ENCODE data around the gene KATNA1.
"Not testable (repeated sequence)": the region's sequence is repeated elsewhere in the genome, so short reads cannot be mapped to it uniquely, and the experiment has no call there.

The KATNA1 gene

DNA sequence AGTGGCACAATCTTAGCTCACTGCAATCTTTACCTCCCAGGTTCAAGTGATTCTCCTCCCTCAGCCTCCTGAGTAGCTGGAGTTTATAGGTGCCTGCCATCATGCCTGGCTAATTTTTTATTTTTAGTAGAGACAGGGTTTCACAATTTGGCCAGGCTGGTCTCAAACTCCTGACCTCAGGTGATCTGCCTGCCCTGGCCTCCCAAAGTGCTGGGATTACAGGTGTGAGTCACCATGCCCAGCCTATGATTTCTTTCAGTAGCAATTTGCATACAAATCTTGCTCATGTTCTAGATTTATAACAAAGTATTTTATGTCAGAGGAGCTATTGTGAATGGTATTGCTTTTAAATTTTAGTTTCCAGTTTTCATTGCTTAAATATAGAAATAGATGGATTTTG is 23.8 kb upstream of the KATNA1 start:
- peaks cover 26 to 43% of the 10 kb centered on the region in 2 donors for H3K36me3 ChIP-seq (ENCODE audit: control insufficient read depth in 2 of 2, insufficient read depth in 2 of 2, low read length in 2 of 2)
- H3K27ac ChIP-seq (ENCODE audit: low read length); H3K4me3 ChIP-seq (ENCODE audit: low read length in 2 of 2); H3K27me3 ChIP-seq (ENCODE audit: control insufficient read depth in 1 of 2, insufficient read depth in 2 of 2, low read length in 2 of 2); H3K9ac ChIP-seq (ENCODE audit: low read length in 2 of 2); H3K4me1 ChIP-seq (ENCODE audit: control insufficient read depth, insufficient read depth, low read length); H3K9me3 ChIP-seq (ENCODE audit: control insufficient read depth in 2 of 2, low read length in 2 of 2): not testable (repeated sequence)

DNA sequence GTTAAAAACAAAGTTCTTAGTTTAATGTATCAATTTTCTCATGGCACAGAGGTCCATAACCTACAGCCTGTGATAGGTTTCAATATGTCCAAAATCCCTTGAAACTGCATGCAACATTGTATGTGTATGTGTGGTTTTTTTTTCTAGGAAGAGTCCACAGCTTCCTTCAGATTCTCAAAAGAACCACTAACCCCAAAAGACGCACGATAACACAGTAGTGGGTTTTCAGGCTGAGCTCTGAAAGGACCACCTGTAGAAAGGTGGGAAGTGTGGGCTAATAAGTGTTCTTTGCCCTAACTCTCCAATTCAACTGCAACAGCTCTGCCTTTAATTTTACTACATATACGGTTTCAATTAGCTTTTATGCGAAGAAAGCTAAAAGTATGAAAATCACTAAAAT is 11.5 kb upstream of the KATNA1 start:
- no peaks in the 10 kb centered on the region for H3K4me1 ChIP-seq (ENCODE audit: control insufficient read depth, insufficient read depth, low read length)
- H3K27ac ChIP-seq (ENCODE audit: low read length) = no peak overlapping the region
- no peak overlapping the region for H3K9ac ChIP-seq (ENCODE audit: low read length in 2 of 2)
- H3K4me3 ChIP-seq (ENCODE audit: low read length in 2 of 2) = no peak overlapping the region
- no peaks in the 10 kb centered on the region for H3K27me3 ChIP-seq (ENCODE audit: control insufficient read depth in 1 of 2, insufficient read depth in 2 of 2, low read length in 2 of 2)
- no peaks in the 10 kb centered on the region for H3K9me3 ChIP-seq (ENCODE audit: control insufficient read depth in 2 of 2, low read length in 2 of 2)
- peaks cover 24 to 33% of the 10 kb centered on the region in 2 donors for H3K36me3 ChIP-seq (ENCODE audit: control insufficient read depth in 2 of 2, insufficient read depth in 2 of 2, low read length in 2 of 2)

DNA sequence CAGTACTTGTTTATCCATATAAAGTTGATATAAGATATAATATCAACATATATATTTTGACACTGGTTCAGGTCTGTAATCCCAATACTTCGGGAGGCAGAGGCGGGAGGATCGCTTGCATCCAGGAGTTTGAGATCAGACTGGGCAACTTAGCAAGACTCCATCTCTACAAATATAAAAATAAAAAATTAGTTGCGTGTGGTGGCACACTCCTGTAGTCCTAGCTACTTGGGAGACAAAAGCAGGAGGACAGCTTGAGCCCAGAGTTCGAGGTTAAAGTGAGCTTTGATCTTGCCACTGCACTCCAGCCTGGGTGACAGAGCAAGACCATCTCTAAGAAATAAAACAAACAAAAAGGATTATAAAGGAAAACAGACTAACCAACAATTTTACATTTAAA is 8.9 kb upstream of the KATNA1 start:
- Histone ChIP-seq H3K4me3 (ENCODE audit: low read length in 2 of 2) (no peak overlapping the region), H3K27me3 (ENCODE audit: control insufficient read depth in 1 of 2, insufficient read depth in 2 of 2, low read length in 2 of 2) (no peaks in the 10 kb centered on the region), H3K9me3 (ENCODE audit: control insufficient read depth in 2 of 2, low read length in 2 of 2) (no peaks in the 10 kb centered on the region), H3K9ac (ENCODE audit: low read length in 2 of 2) (no peak overlapping the region), H3K27ac (ENCODE audit: low read length) (no peak overlapping the region), H3K36me3 (ENCODE audit: control insufficient read depth in 2 of 2, insufficient read depth in 2 of 2, low read length in 2 of 2) (peaks cover 13 to 23% of the 10 kb centered on the region in 2 donors), H3K4me1 (ENCODE audit: control insufficient read depth, insufficient read depth, low read length) (no peaks in the 10 kb centered on the region)

DNA sequence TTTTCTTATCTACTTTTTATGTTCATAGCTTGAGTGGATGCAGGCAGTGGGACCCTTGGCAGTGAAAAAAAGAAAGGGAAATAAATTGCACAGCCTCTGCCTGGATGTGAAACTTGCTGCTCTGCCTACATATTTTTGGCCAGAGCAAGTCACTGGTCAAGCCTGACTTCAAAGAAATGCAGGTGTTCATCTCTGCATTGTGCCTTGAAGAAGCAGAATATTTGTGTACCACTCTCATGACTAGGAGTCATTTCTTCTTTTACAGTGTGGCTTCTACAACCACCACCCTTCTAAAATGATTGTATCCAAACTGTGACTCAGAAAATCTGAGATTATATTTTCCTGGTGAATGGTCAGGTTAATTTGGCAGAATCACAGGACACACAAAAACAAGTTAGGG is 2.5 kb upstream of the KATNA1 start:
- H3K9ac ChIP-seq (ENCODE audit: low read length in 2 of 2) = no peak overlapping the region
- H3K27me3 ChIP-seq (ENCODE audit: control insufficient read depth in 1 of 2, insufficient read depth in 2 of 2, low read length in 2 of 2) = no peaks in the 10 kb centered on the region
- H3K27ac ChIP-seq (ENCODE audit: low read length) = no peak overlapping the region
- H3K9me3 ChIP-seq (ENCODE audit: control insufficient read depth in 2 of 2, low read length in 2 of 2) = no peaks in the 10 kb centered on the region
- H3K36me3 ChIP-seq (ENCODE audit: control insufficient read depth in 2 of 2, insufficient read depth in 2 of 2, low read length in 2 of 2) = no peaks in the 10 kb centered on the region
- H3K4me3 ChIP-seq (ENCODE audit: low read length in 2 of 2) = no peak overlapping the region
- H3K4me1 ChIP-seq (ENCODE audit: control insufficient read depth, insufficient read depth, low read length) = peaks cover 3% of the 10 kb centered on the region

DNA sequence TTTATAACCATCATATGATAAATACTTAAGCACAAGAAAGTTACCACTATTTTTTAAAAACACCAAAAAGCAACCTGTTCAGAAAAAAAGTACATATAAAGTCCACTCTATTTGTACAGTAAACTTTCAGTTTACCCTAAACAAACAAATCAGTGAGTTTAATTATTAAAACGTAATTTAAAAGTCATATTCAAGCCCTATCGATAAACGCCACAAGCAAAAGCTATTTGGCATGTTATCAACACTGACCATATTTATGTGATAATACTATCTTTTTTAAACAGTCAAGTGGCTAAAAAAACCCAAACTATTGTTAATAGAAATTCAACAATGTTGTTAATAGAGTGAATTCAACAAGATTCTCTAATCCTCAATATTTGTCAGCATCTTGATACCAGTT is 1.9 kb downstream of the KATNA1 start:
- no peak overlapping the region for H3K4me3 ChIP-seq (ENCODE audit: low read length in 2 of 2)
- no peak overlapping the region for H3K9ac ChIP-seq (ENCODE audit: low read length in 2 of 2)
- H3K27ac ChIP-seq (ENCODE audit: low read length) = no peak overlapping the region
- H3K27me3 ChIP-seq (ENCODE audit: control insufficient read depth in 1 of 2, insufficient read depth in 2 of 2, low read length in 2 of 2) = no peaks in the 10 kb centered on the region
- H3K9me3 ChIP-seq (ENCODE audit: control insufficient read depth in 2 of 2, low read length in 2 of 2) = no peaks in the 10 kb centered on the region
- peaks cover 3% of the 10 kb centered on the region for H3K4me1 ChIP-seq (ENCODE audit: control insufficient read depth, insufficient read depth, low read length)
- no peaks in the 10 kb centered on the region for H3K36me3 ChIP-seq (ENCODE audit: control insufficient read depth in 2 of 2, insufficient read depth in 2 of 2, low read length in 2 of 2)

DNA sequence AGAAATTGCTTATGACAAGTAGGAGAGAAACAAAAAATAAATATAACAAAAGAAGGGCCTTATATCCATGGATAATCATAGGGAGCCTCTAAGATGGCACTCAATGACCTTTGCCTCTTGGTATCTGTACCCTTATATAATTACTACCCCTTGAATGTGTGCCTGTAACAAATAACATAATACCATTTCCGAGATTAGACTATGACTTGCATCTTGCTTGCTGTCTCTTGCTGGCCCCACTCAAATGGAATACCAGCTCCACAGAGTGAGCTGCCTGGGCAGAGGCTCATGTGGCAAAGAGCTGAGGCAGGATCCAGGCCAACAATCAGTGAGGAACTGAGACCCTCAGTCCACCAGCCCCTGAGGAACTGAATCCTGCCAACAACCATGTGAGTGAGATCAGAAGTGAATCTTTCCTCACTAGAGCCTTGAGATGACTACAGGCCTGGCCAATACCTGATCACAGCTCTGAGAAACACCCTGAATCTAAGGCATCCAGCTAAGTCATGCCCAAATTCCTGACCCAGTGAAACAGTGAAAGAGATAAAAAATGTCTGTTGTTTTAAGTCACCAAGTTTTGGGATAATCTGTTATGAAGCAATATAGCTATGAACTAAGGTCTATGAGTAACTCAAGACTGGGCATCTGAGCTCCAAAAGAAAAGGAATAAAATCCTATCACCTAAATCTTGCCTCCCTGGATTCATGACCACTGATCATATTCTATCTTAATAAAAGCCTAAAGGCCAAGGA is 5.5 kb downstream of the KATNA1 start:
- H3K9ac ChIP-seq (ENCODE audit: low read length in 2 of 2) = no peak overlapping the region
- no peaks in the 10 kb centered on the region for H3K9me3 ChIP-seq (ENCODE audit: control insufficient read depth in 2 of 2, low read length in 2 of 2)
- no peak overlapping the region for H3K27ac ChIP-seq (ENCODE audit: low read length)
- H3K4me1 ChIP-seq (ENCODE audit: control insufficient read depth, insufficient read depth, low read length) = no peaks in the 10 kb centered on the region
- H3K4me3 ChIP-seq (ENCODE audit: low read length in 2 of 2) = no peak overlapping the region
- peaks cover under 1 to 2% of the 10 kb centered on the region in 2 donors for H3K36me3 ChIP-seq (ENCODE audit: control insufficient read depth in 2 of 2, insufficient read depth in 2 of 2, low read length in 2 of 2)
- H3K27me3 ChIP-seq (ENCODE audit: control insufficient read depth in 1 of 2, insufficient read depth in 2 of 2, low read length in 2 of 2) = no peaks in the 10 kb centered on the region

DNA sequence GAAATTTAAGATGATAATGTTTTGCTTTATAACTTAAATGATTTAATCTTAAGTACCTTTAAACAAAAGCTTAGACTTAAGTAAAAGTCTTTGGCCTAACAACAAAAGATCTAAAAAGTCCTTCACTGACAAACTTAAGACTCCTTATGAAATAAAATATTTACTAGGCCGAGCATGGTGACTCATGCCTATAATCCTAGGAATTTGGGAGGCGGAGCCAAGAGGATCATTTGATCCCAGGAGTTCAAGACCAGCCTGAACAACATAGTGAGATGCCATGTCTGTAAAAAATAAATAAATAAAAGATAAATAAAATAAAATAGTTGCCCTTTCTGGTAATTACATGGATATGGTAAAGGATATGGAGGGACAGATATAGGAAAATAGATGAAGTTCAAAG is 12.4 kb downstream of the KATNA1 start:
- Histone ChIP-seq H3K36me3 (ENCODE audit: control insufficient read depth in 2 of 2, insufficient read depth in 2 of 2, low read length in 2 of 2) (peaks cover 6 to 12% of the 10 kb centered on the region in 2 donors), H3K4me1 (ENCODE audit: control insufficient read depth, insufficient read depth, low read length) (no peaks in the 10 kb centered on the region), H3K27ac (ENCODE audit: low read length) (no peak overlapping the region), H3K27me3 (ENCODE audit: control insufficient read depth in 1 of 2, insufficient read depth in 2 of 2, low read length in 2 of 2) (no peaks in the 10 kb centered on the region), H3K9me3 (ENCODE audit: control insufficient read depth in 2 of 2, low read length in 2 of 2) (no peaks in the 10 kb centered on the region), H3K4me3 (ENCODE audit: low read length in 2 of 2) (no peak overlapping the region), H3K9ac (ENCODE audit: low read length in 2 of 2) (no peak overlapping the region)

DNA sequence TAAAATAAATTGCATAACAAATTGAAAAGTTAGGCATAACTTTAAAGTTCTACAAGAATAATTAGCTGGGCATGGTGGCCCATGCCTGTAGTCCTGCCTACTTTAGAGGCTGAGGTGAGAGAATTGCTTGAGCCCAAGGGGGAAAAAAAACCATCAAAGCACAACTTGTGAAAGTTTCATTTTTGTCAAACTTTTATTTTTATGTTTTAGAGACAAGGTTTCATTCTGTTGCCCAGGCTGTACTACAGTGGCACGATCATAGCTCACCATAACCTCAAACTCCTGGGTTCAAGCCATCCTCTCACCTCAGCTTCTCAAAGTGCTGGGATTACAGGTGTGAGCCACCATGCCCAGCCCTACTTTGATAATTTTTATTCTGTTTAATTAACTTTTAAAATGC is 14.2 kb downstream of the KATNA1 start:
- H3K9ac ChIP-seq (ENCODE audit: low read length in 2 of 2) = no peak overlapping the region
- no peak overlapping the region for H3K27ac ChIP-seq (ENCODE audit: low read length)
- H3K9me3 ChIP-seq (ENCODE audit: control insufficient read depth in 2 of 2, low read length in 2 of 2) = no peaks in the 10 kb centered on the region
- H3K27me3 ChIP-seq (ENCODE audit: control insufficient read depth in 1 of 2, insufficient read depth in 2 of 2, low read length in 2 of 2) = no peaks in the 10 kb centered on the region
- peaks cover 6 to 12% of the 10 kb centered on the region in 2 donors for H3K36me3 ChIP-seq (ENCODE audit: control insufficient read depth in 2 of 2, insufficient read depth in 2 of 2, low read length in 2 of 2)
- no peaks in the 10 kb centered on the region for H3K4me1 ChIP-seq (ENCODE audit: control insufficient read depth, insufficient read depth, low read length)
- H3K4me3 ChIP-seq (ENCODE audit: low read length in 2 of 2) = no peak overlapping the region

DNA sequence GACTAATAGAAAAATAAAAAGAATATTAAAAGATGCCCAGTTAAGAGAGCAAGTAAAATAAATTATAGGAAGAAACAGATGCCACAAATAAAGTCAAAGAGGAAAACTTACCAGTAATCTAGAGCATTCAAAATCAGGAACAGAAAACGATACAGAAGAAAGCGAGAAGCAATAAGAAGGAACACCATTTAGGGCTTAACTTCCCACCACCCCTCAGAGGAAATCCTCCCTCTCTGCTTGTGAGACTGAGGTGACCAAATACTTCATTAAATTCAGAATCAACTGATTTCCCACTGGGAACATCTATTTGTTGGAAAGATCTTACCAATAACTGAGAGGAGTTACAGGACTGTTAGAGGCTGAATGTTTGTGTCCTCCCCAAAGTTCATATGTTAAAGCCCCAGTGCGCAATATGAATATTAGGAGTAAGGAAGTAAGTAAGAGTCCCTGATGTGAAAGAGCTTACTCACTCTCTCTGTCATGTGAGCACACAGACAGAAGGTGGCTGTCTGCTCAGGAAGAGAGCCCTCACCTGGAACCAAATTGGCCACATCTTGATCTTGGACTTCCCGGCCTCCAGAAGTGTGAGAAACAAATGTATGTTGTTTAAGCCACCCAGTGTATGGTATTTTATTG is 19.5 kb downstream of the KATNA1 start:
- Histone ChIP-seq H3K9ac (ENCODE audit: low read length in 2 of 2) (no peak overlapping the region), H3K4me1 (ENCODE audit: control insufficient read depth, insufficient read depth, low read length) (no peaks in the 10 kb centered on the region), H3K36me3 (ENCODE audit: control insufficient read depth in 2 of 2, insufficient read depth in 2 of 2, low read length in 2 of 2) (peaks cover 6 to 8% of the 10 kb centered on the region in 2 donors), H3K27ac (ENCODE audit: low read length) (no peak overlapping the region), H3K4me3 (ENCODE audit: low read length in 2 of 2) (no peak overlapping the region), H3K27me3 (ENCODE audit: control insufficient read depth in 1 of 2, insufficient read depth in 2 of 2, low read length in 2 of 2) (no peaks in the 10 kb centered on the region), H3K9me3 (ENCODE audit: control insufficient read depth in 2 of 2, low read length in 2 of 2) (no peaks in the 10 kb centered on the region)

DNA sequence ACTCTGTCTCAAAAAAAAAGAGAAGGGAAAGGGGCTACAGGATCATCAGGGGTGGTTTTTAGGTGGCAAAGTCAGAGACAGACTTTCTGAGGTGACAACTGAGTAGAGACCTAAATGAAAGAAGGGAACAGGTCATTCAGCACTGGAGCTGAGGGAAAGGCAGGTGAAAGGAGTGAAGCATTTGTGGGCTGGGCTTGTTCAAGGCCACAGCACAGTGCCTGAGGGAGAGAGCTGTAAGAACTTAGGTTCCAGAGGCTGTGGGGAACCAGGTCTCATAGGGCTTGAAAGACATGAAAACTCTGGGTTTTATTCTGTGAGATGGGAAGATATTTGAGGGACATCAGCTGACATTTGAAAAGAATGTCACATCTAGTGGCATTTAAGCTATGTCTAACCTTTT is 20.8 kb downstream of the KATNA1 start:
- Histone ChIP-seq H3K27me3 (ENCODE audit: control insufficient read depth in 1 of 2, insufficient read depth in 2 of 2, low read length in 2 of 2) (no peaks in the 10 kb centered on the region), H3K4me3 (ENCODE audit: low read length in 2 of 2) (no peak overlapping the region), H3K36me3 (ENCODE audit: control insufficient read depth in 2 of 2, insufficient read depth in 2 of 2, low read length in 2 of 2) (peaks cover 6 to 9% of the 10 kb centered on the region in 2 donors), H3K9me3 (ENCODE audit: control insufficient read depth in 2 of 2, low read length in 2 of 2) (no peaks in the 10 kb centered on the region), H3K27ac (ENCODE audit: low read length) (no peak overlapping the region), H3K4me1 (ENCODE audit: control insufficient read depth, insufficient read depth, low read length) (no peaks in the 10 kb centered on the region), H3K9ac (ENCODE audit: low read length in 2 of 2) (no peak overlapping the region)

DNA sequence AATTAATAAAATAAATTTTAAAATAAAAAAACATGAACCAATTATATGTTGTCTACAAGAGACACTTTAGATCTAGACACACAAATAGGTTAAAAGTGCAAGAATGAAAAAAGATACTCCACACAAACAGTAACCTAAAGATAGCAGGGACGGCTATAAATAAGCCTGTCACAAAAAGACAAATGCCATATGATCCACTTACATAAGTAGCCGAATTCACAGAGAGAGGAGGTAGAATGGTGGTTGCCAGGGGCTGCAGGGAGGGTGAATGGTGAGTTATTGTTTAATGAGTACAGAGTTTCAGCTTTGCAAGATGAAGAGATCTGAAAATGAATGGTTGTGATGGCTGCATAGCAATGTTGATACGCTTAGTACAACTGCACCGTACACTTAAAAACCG is 32.7 kb downstream of the KATNA1 start:
- H3K4me3 ChIP-seq (ENCODE audit: low read length in 2 of 2) = no peak overlapping the region
- peaks cover 4 to 7% of the 10 kb centered on the region in 2 donors for H3K36me3 ChIP-seq (ENCODE audit: control insufficient read depth in 2 of 2, insufficient read depth in 2 of 2, low read length in 2 of 2)
- no peaks in the 10 kb centered on the region for H3K27me3 ChIP-seq (ENCODE audit: control insufficient read depth in 1 of 2, insufficient read depth in 2 of 2, low read length in 2 of 2)
- no peaks in the 10 kb centered on the region for H3K4me1 ChIP-seq (ENCODE audit: control insufficient read depth, insufficient read depth, low read length)
- H3K9me3 ChIP-seq (ENCODE audit: control insufficient read depth in 2 of 2, low read length in 2 of 2) = no peaks in the 10 kb centered on the region
- H3K27ac ChIP-seq (ENCODE audit: low read length) = no peak overlapping the region
- H3K9ac ChIP-seq (ENCODE audit: low read length in 2 of 2) = no peak overlapping the region

All from stomach smooth muscle (tissue), 2 donors.